Karpas-422 (cell line): ENCODE measurements around the gene SLC1A4. TPM values are rescaled to one million over a fixed set of nuclear protein-coding genes. Genes with fewer than 3 reads are reported as not detected.

Experiments used
- DNase-seq: peaks from one replicate; pipeline ENCODE4 v3.0.0-alpha.2; 2015
- H2AFZ ChIP-seq: fragments of 200-600 bp; sonication (generic); 2 replicates; pipeline ENCODE4 v1.6.1; 2014; ENCODE audit warnings: antibody characterized with exemption, low read length, mixed read lengths
- H3K27ac ChIP-seq: fragments of 200-600 bp; sonication (generic); 2 replicates; pipeline ENCODE4 v1.5.1; 2014; ENCODE audit warnings: mild to moderate bottlenecking, low read length, moderate library complexity
- H3K27me3 ChIP-seq: fragments of 200-600 bp; sonication (generic); 2 replicates; pipeline ENCODE4 v1.6.1; 2014; ENCODE audit warnings: low read length, mixed read lengths
- H3K36me3 ChIP-seq: fragments of 200-600 bp; sonication (generic); 2 replicates; pipeline ENCODE4 v1.6.1; 2014; ENCODE audit warnings: low read length, mixed read lengths; ENCODE audit not compliant: insufficient read depth
- H3K4me1 ChIP-seq: fragments of 200-600 bp; sonication (generic); 2 replicates; pipeline ENCODE4 v1.6.1; 2014; ENCODE audit warnings: mild to moderate bottlenecking, low read length, mixed read lengths
- H3K4me2 ChIP-seq: fragments of 200-600 bp; sonication (generic); 2 replicates; pipeline ENCODE4 v1.6.1; 2014; ENCODE audit warnings: low read length, low read depth, mild to moderate bottlenecking; ENCODE audit not compliant: poor library complexity, severe bottlenecking
- H3K4me3 ChIP-seq: fragments of 200-600 bp; sonication (generic); 2 replicates; pipeline ENCODE4 v1.5.1; 2014; ENCODE audit warnings: mild to moderate bottlenecking, antibody characterized with exemption, low read length, mixed read lengths
- H3K79me2 ChIP-seq: fragments of 200-600 bp; sonication (generic); 2 replicates; pipeline ENCODE4 v1.6.1; 2014; ENCODE audit warnings: mild to moderate bottlenecking, low read length, mixed read lengths
- H3K9ac ChIP-seq: fragments of 200-600 bp; sonication (generic); 2 replicates; pipeline ENCODE4 v1.6.0; 2014; ENCODE audit warnings: low read length
- H3K9me2 ChIP-seq: fragments of 200-600 bp; sonication (generic), shearing (Covaris generic); replicated peaks from 2 replicates; pipeline ENCODE4 v1.6.0; 2014; ENCODE audit warnings: mild to moderate bottlenecking, low read length, moderate library complexity; ENCODE audit not compliant: insufficient read depth
- H3K9me3 ChIP-seq: fragments of 300-700, 200-600 bp; sonication (generic); 2 replicates; pipeline ENCODE4 v1.6.1; 2014; ENCODE audit warnings: low read length, mixed read lengths
- H4K20me1 ChIP-seq: fragments of 200-600 bp; sonication (generic); 2 replicates; pipeline ENCODE4 v1.6.1; 2014; ENCODE audit warnings: mild to moderate bottlenecking, antibody characterized with exemption, low read length, low read depth; ENCODE audit not compliant: insufficient read depth
- total RNA-seq: library from RNA; depleted of rRNA; stranded (reverse); fragments of >200 nt; shearing (Covaris generic); gene quantifications from 2 replicates; pipeline ENCODE4 v1.2.3, GENCODE V29; 2014; ENCODE audit warnings: low replicate concordance

The SLC1A4 gene
- total RNA-seq, 1 experiment from 2014 or later: 114 TPM

DNA sequence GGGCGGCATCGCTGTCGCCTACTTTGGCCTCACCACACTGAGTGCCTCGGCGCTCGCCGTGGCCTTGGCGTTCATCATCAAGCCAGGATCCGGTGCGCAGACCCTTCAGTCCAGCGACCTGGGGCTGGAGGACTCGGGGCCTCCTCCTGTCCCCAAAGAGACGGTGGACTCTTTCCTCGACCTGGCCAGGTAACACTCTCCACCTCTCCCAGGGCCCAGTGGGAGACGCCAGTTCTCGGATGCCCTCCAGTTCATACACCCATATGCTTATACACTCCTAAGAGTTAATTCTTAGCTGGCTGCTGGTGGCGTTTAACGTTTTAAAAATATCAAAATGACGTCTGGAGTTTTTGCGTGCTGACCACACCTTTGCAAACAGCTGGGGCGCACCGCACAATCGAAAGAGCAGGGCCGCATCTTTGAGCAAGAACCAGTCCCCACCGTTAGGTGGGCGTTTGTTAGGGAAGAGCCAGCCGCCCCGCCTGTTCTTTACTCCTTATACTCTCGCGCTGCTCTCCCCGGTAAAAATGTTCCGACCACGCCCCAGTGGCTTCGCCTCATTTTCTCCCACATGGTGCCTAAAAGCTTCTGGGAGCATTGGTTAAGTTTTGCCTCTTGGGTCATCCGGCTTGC is 899 bp downstream of the SLC1A4 start:
- H3K79me2 ChIP-seq: peaks cover 64% of the 10 kb centered on the region
- H3K4me2 ChIP-seq: peak overlapping the region; percentile 81

DNA sequence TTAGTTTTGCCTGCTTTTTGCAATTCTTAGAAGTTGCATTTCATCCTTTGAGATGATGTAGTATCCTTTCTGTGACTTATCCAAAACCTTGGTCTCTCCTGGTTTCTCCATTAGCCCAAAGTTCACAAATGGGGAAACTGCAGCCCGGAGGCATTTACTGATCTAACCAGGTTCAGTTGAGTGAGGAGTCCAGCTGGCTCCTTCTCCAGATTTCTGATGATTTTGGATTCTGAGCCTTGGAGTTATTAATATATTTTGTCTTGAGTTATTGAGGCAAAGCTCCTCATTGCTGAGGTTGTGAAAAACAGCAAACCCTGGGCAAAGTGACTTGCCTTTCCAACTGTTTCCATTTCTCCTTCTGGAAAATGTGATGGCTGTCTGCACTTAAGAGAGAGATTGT is 1.7 kb downstream of the SLC1A4 start:
- Histone ChIP-seq H3K36me3 (peaks cover 39% of the 10 kb centered on the region), H3K79me2 (peaks cover 71% of the 10 kb centered on the region), H3K27me3 (no peaks in the 10 kb centered on the region), H3K9me2 (no peaks in the 10 kb centered on the region), H3K9ac (peak overlapping the region; percentile 98), H4K20me1 (peaks cover 36% of the 10 kb centered on the region), H3K27ac (peak overlapping the region; percentile 90), H3K9me3 (no peaks in the 10 kb centered on the region), H3K4me3 (peak overlapping the region; percentile 85), H3K4me1 (peaks cover 76% of the 10 kb centered on the region), H2AFZ (no peak overlapping the region), H3K4me2 (peak overlapping the region; percentile 81)
- peak; percentile 57 for DNase-seq

More for the DNA sequence above, 899 bp downstream of the SLC1A4 start:
- H3K4me1 ChIP-seq: peaks cover 70% of the 10 kb centered on the region
- H3K9me2 ChIP-seq: no peaks in the 10 kb centered on the region
- H2AFZ ChIP-seq: no peak overlapping the region
- peaks cover 36% of the 10 kb centered on the region for H4K20me1 ChIP-seq
- H3K27ac ChIP-seq: peak overlapping the region; percentile 90
- peaks cover 32% of the 10 kb centered on the region for H3K36me3 ChIP-seq
- DNase-seq: peak; percentile 84
- H3K27me3 ChIP-seq: no peaks in the 10 kb centered on the region
- H3K4me3 ChIP-seq: peak overlapping the region; percentile 85
- H3K9me3 ChIP-seq: no peaks in the 10 kb centered on the region
- peak overlapping the region; percentile 98 for H3K9ac ChIP-seq

GRCh38 chr2:64992218-64992617 is 3.0 kb downstream of the SLC1A4 start:
- Histone ChIP-seq H3K36me3 (peaks cover 53% of the 10 kb centered on the region), H3K9me2 (no peaks in the 10 kb centered on the region), H3K4me3 (peak overlapping the region; percentile 85), H3K4me2 (peak overlapping the region; percentile 81), H3K4me1 (peaks cover 76% of the 10 kb centered on the region), H3K9me3 (no peaks in the 10 kb centered on the region), H4K20me1 (peaks cover 36% of the 10 kb centered on the region), H3K27ac (peak overlapping the region; percentile 67), H3K27me3 (no peaks in the 10 kb centered on the region), H3K9ac (peak overlapping the region; percentile 59), H2AFZ (no peak overlapping the region), H3K79me2 (peaks cover 85% of the 10 kb centered on the region)
- DNase-seq: no peak

DNA sequence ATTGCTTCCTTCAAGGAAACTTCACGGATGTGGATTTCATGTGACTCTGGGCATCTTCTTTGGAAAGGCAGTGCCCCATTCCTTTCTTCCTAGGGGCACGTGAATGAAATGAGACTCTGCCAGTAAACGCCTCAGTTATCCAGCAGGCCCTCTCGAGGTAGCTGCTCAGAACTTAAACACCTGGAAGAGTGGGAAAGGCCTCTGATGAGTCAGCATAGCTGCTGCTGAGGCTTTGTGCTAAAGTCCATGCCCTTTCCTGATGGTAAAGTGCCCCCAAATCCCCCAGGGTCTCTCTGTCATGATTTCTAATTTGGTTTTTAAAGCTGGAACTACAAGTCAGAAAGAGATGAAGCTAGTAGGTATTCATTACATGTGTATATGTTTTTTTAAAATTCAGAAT is 3.8 kb downstream of the SLC1A4 start:
- Histone ChIP-seq H3K9me2 (no peaks in the 10 kb centered on the region), H3K4me2 (peak overlapping the region; percentile 81), H3K4me3 (peak overlapping the region; percentile 85), H4K20me1 (peaks cover 36% of the 10 kb centered on the region), H2AFZ (no peak overlapping the region), H3K9me3 (no peaks in the 10 kb centered on the region), H3K36me3 (peaks cover 56% of the 10 kb centered on the region), H3K27ac (peak overlapping the region; percentile 67), H3K4me1 (peaks cover 74% of the 10 kb centered on the region), H3K79me2 (peaks cover 90% of the 10 kb centered on the region), H3K9ac (peak overlapping the region; percentile 59), H3K27me3 (no peaks in the 10 kb centered on the region)
- no peak for DNase-seq

DNA sequence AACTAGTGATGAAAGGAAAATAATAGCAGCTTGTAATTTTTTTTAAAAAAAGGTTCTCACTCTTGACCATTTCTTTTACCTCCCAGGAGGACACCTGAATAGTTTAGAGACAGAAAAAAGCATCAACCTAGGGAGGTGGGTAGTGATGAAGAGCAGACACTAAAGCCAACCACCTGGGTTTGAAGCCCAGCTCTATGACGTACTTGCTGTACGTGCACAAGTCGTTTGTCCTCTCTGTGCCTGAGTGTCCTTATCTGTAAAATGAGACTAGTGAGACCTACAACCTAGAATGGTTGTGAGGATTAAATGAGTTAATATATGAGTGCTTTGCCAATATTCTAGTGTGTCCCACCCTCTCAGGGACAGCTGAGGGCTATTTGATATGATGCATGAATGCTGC is 5.8 kb downstream of the SLC1A4 start:
- Histone ChIP-seq H3K4me2 (peak overlapping the region; percentile 81), H3K79me2 (peaks cover 96% of the 10 kb centered on the region), H3K36me3 (peaks cover 69% of the 10 kb centered on the region)

DNA sequence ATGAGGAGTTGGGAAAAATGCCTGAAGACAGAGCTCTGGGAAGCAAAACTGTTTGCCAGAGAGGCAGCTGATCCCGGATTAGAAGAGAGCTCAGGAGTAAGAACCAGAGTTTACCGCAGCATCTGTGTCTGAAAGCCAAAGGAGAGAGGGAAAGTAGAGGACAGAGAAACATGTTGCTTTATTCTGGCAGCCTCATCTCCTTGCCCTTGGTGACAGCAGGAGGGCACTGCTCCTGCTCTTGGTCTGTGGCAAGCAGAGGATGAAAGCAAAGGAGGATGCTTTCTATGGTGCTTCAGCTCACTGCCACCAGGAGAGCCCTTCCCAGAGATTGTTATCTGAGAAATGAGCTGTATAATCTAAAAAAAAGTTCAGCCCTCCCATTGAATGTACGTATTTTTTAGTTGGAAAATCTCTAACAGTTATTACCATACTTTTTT is 7.7 kb downstream of the SLC1A4 start:
- Histone ChIP-seq H3K79me2 (peaks cover 96% of the 10 kb centered on the region), H2AFZ (no peak overlapping the region), H3K27ac (peak overlapping the region; percentile 44), H3K27me3 (no peaks in the 10 kb centered on the region), H3K9me2 (no peaks in the 10 kb centered on the region), H3K9me3 (no peaks in the 10 kb centered on the region), H3K4me3 (no peak overlapping the region), H3K36me3 (peaks cover 85% of the 10 kb centered on the region), H3K9ac (no peak overlapping the region), H3K4me2 (peak overlapping the region; percentile 7), H4K20me1 (peaks cover 33% of the 10 kb centered on the region), H3K4me1 (peaks cover 74% of the 10 kb centered on the region)
- DNase-seq: no peak

More for the DNA sequence above, 5.8 kb downstream of the SLC1A4 start:
- peaks cover 43% of the 10 kb centered on the region for H4K20me1 ChIP-seq
- H3K9ac ChIP-seq: no peak overlapping the region
- H3K4me3 ChIP-seq: no peak overlapping the region
- H3K27ac ChIP-seq: 0 out of 2 replicates have a peak overlapping the region, but pooled peaks have one; percentile 44
- no peaks in the 10 kb centered on the region for H3K9me2 ChIP-seq
- H3K9me3 ChIP-seq: no peaks in the 10 kb centered on the region
- H2AFZ ChIP-seq: no peak overlapping the region
- no peak for DNase-seq
- peaks cover 89% of the 10 kb centered on the region for H3K4me1 ChIP-seq
- H3K27me3 ChIP-seq: no peaks in the 10 kb centered on the region

- no peaks in the 10 kb centered on the region for H3K27me3 ChIP-seq
- no peaks in the 10 kb centered on the region for H3K9me3 ChIP-seq
- H3K4me3 ChIP-seq: no peak overlapping the region
- no peak overlapping the region for H3K9ac ChIP-seq
- peaks cover 16% of the 10 kb centered on the region; the same call in 1 of the 2 replicates for H4K20me1 ChIP-seq
- peaks cover 77% of the 10 kb centered on the region for H3K36me3 ChIP-seq
- H3K9me2 ChIP-seq: no peaks in the 10 kb centered on the region
- DNase-seq: no peak
- peak overlapping the region; percentile 21 for H3K27ac ChIP-seq
- no peak overlapping the region for H2AFZ ChIP-seq
- H3K4me2 ChIP-seq: no peak overlapping the region
- H3K79me2 ChIP-seq: peaks cover 89% of the 10 kb centered on the region
- H3K4me1 ChIP-seq: peaks cover 56% of the 10 kb centered on the region
Observed at GRCh38 chr2:64998658-64999061, 9.5 kb downstream of the SLC1A4 start.

DNA sequence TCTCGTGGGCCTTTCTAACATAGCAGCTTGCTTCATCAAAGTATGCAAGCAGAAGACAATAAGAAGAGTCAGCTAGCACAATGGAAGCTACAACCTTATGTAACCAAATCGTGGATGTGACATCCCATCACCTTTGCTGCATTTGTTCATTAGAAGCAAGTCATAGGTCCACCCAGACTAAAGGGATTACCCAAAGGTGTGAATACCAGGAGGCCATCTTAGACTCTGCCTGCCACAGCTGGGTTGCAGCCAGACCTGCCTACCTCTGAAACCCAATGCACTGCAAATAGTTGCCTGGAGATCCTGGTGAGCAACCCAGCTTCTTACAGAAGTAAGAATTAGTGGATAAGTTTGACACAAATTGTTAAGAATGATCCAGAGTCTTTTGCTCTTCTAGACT is 10.6 kb downstream of the SLC1A4 start:
- Histone ChIP-seq H3K27ac (0 out of 2 replicates have a peak overlapping the region, but pooled peaks have one; percentile 1), H3K4me2 (no peak overlapping the region), H2AFZ (no peak overlapping the region), H3K27me3 (no peaks in the 10 kb centered on the region), H3K9me3 (no peaks in the 10 kb centered on the region), H3K9me2 (no peaks in the 10 kb centered on the region), H3K4me3 (no peak overlapping the region), H3K4me1 (peaks cover 46% of the 10 kb centered on the region), H4K20me1 (peaks cover 7% of the 10 kb centered on the region; the same call in 1 of the 2 replicates), H3K9ac (no peak overlapping the region), H3K36me3 (peaks cover 74% of the 10 kb centered on the region), H3K79me2 (peaks cover 84% of the 10 kb centered on the region)
- DNase-seq: no peak
